IMR-90 (cell line): Measurements from ENCODE around the gene TSHZ1. TPM values are rescaled to one million over a fixed set of nuclear protein-coding genes. Genes with fewer than 3 reads are reported as not detected.
A peak's percentile ranks its signal among the peaks of the same experiment; 100 is the strongest.

Experiments
- ATAC-seq: fragments of 200-7000 bp; cut with Tn5 transposase; 2 replicates; pipeline ENCODE4 v1.9.1; 2020; ENCODE audit warnings: low read depth, mild to moderate bottlenecking, moderate library complexity
- BruUV-seq: library from RNA; stranded (reverse); fragments of 400-500 nt; replicated peaks from 2 replicates; lab custom pipeline; 2021; lab: Mats Ljungman, UMichigan
- CTCF ChIA-PET: fragments of 300-600 bp; formaldehyde crosslinking; extraction: SDS; loops from one replicate; lab custom pipeline; 2021; ENCODE audit warnings: antibody characterized with exemption; lab: Yijun Ruan, JAX
- POLR2A ChIA-PET: fragments of 300-600 bp; sonication (Branson Sonifier 250); formaldehyde crosslinking; loops from one replicate; lab custom pipeline; 2022; ENCODE audit warnings: antibody characterized with exemption; ENCODE audit not compliant: unreplicated experiment; lab: Charles Lee
- DNase-seq: peaks from one replicate; pipeline ENCODE4 v3.0.0; 2013
- H2AFZ ChIP-seq: replicated peaks from 2 replicates; pipeline ENCODE3; 2013; ENCODE audit warnings: low read length, mild to moderate bottlenecking; ENCODE audit not compliant: poor library complexity
- H2AK5ac ChIP-seq: 2 replicates; pipeline ENCODE4 v1.6.1; 2013; ENCODE audit warnings: low read depth, low read length, inconsistent platforms
- H2AK9ac ChIP-seq: replicated peaks from 2 replicates; pipeline ENCODE3; 2013; ENCODE audit warnings: mild to moderate bottlenecking, low read depth, low read length, moderate library complexity; ENCODE audit not compliant: poor library complexity
- H2BK120ac ChIP-seq: 2 replicates; pipeline ENCODE4 v1.6.1; 2013; ENCODE audit warnings: low read depth, low read length, inconsistent platforms
- H2BK15ac ChIP-seq: 3 replicates; pipeline ENCODE4 v1.6.1; 2013; ENCODE audit warnings: low read depth, low read length, inconsistent platforms
- H2BK20ac ChIP-seq: 2 replicates; pipeline ENCODE4 v1.6.1; 2013; ENCODE audit warnings: low read depth, mild to moderate bottlenecking, inconsistent platforms, low read length, moderate library complexity
- H2BK5ac ChIP-seq: 2 replicates; pipeline ENCODE4 v1.6.1; 2013; ENCODE audit warnings: mild to moderate bottlenecking, low read depth, low read length, inconsistent platforms; ENCODE audit not compliant: poor library complexity, severe bottlenecking
- H3K14ac ChIP-seq: replicated peaks from 2 replicates; pipeline ENCODE4 v1.6.1; 2013; ENCODE audit warnings: low read depth, low read length, inconsistent platforms
- H3K18ac ChIP-seq: 2 replicates; pipeline ENCODE4 v1.6.1; 2013; ENCODE audit warnings: low read depth, low read length, control low read depth
- H3K23ac ChIP-seq: 2 replicates; pipeline ENCODE4 v1.6.1; 2013; ENCODE audit warnings: low read depth, low read length, inconsistent platforms
- H3K27ac ChIP-seq: 2 replicates; pipeline ENCODE4 v1.5.1; 2013; ENCODE audit warnings: mild to moderate bottlenecking, control low read depth, low read length; ENCODE audit not compliant: insufficient read depth
- H3K27me3 ChIP-seq: 2 replicates; pipeline ENCODE4 v1.6.1; 2013; ENCODE audit warnings: low read length; ENCODE audit not compliant: control insufficient read depth, insufficient read depth
- H3K36me3 ChIP-seq: 2 replicates; pipeline ENCODE4 v1.6.1; 2013; ENCODE audit warnings: low read length, mixed read lengths; ENCODE audit not compliant: control insufficient read depth, insufficient read depth
- H3K4ac ChIP-seq: 2 replicates; pipeline ENCODE4 v1.6.1; 2013; ENCODE audit warnings: low read depth, low read length, inconsistent platforms
- H3K4me1 ChIP-seq: 2 replicates; pipeline ENCODE4 v1.6.1; 2013; ENCODE audit warnings: low read length, mixed read lengths; ENCODE audit not compliant: control insufficient read depth, insufficient read depth
- H3K4me2 ChIP-seq: 2 replicates; pipeline ENCODE4 v1.6.1; 2013; ENCODE audit warnings: low read depth, mild to moderate bottlenecking, control low read depth, low read length, moderate library complexity
- H3K4me3 ChIP-seq: 2 replicates; pipeline ENCODE4 v1.5.1; 2013; ENCODE audit warnings: low read depth, mild to moderate bottlenecking, control low read depth, low read length, moderate library complexity; ENCODE audit not compliant: insufficient read depth
- H3K56ac ChIP-seq: 2 replicates; pipeline ENCODE4 v1.6.1; 2013; ENCODE audit warnings: low read length, inconsistent platforms; ENCODE audit not compliant: insufficient read depth; ENCODE audit errors: extremely low read depth
- H3K79me1 ChIP-seq, 2 experiments: 2 replicates each; pipeline ENCODE4 v1.6.1; 2013; ENCODE audit warnings: low read length in 2 of 2, inconsistent platforms in 1 of 2, low read depth in 1 of 2
- H3K9ac ChIP-seq: 2 replicates; pipeline ENCODE4 v1.6.1; 2013; ENCODE audit warnings: low read depth, low read length, control low read depth
- H3K9me1 ChIP-seq: 2 replicates; pipeline ENCODE4 v1.6.1; 2013; ENCODE audit warnings: low read length, inconsistent platforms; ENCODE audit not compliant: insufficient read depth
- H3K9me3 ChIP-seq: 2 replicates; pipeline ENCODE4 v1.6.1; 2013; ENCODE audit warnings: low read length; ENCODE audit not compliant: control insufficient read depth, insufficient read depth
- H4K20me1 ChIP-seq: 2 replicates; pipeline ENCODE4 v1.6.1; 2013; ENCODE audit warnings: low read length, inconsistent platforms; ENCODE audit not compliant: insufficient read depth
- H4K5ac ChIP-seq: 2 replicates; pipeline ENCODE4 v1.6.1; 2013; ENCODE audit warnings: mild to moderate bottlenecking, low read depth, low read length, control low read depth
- H4K8ac ChIP-seq, 2 experiments: 2 replicates each; pipeline ENCODE4 v1.6.1; 2013; ENCODE audit warnings: low read depth in 2 of 2, low read length in 2 of 2, control low read depth in 1 of 2, inconsistent platforms in 1 of 2
- H4K91ac ChIP-seq: 2 replicates; pipeline ENCODE4 v1.6.1; 2013; ENCODE audit warnings: low read depth, low read length, inconsistent platforms; ENCODE audit not compliant: insufficient read depth
- BHLHE40 ChIP-seq: fragments of 150-350 bp; IDR thresholded peaks from 2 replicates; pipeline ENCODE4 v1.6.1; 2016; ENCODE audit warnings: mild to moderate bottlenecking, low read depth, low read length
- CEBPB ChIP-seq: IDR thresholded peaks from 2 replicates; pipeline ENCODE4 v1.6.1; 2012; ENCODE audit warnings: low read depth, low read length, improper control_type of control experiment
- CHD1 ChIP-seq: IDR thresholded peaks from 2 replicates; pipeline ENCODE4 v1.6.1; 2012; ENCODE audit warnings: low read depth, low read length, improper control_type of control experiment
- FOS ChIP-seq: fragments of 150-350 bp; IDR thresholded peaks from 2 replicates; pipeline ENCODE4 v1.6.1; 2016; ENCODE audit warnings: low read depth, low read length
- MAFK ChIP-seq: IDR thresholded peaks from 2 replicates; pipeline ENCODE4 v1.6.1; 2012; ENCODE audit warnings: low read depth, low read length, improper control_type of control experiment
- MAZ ChIP-seq: IDR thresholded peaks from 2 replicates; pipeline ENCODE4 v1.6.1; 2012; ENCODE audit warnings: low read depth, mild to moderate bottlenecking, low read length, improper control_type of control experiment, moderate library complexity, borderline replicate concordance
- MXI1 ChIP-seq: IDR thresholded peaks from 2 replicates; pipeline ENCODE4 v1.6.1; 2012; ENCODE audit warnings: low read depth, mild to moderate bottlenecking, low read length, moderate library complexity, borderline replicate concordance
- NFE2L2 ChIP-seq: fragments of 150-350 bp; IDR thresholded peaks from 2 replicates; pipeline ENCODE4 v1.6.1; 2016; ENCODE audit warnings: low read depth, mild to moderate bottlenecking, low read length
- POLR2A ChIP-seq: IDR thresholded peaks from 2 replicates; pipeline ENCODE4 v1.6.1; 2012; ENCODE audit warnings: mild to moderate bottlenecking, low read depth, low read length
- RAD21 ChIP-seq: IDR thresholded peaks from 2 replicates; pipeline ENCODE4 v1.6.1; 2012; ENCODE audit warnings: low read length, improper control_type of control experiment
- RCOR1 ChIP-seq: IDR thresholded peaks from 2 replicates; pipeline ENCODE4 v1.6.1; 2012; ENCODE audit warnings: mild to moderate bottlenecking, low read length, improper control_type of control experiment; ENCODE audit not compliant: insufficient replicate concordance
- RFX5 ChIP-seq: IDR thresholded peaks from 2 replicates; pipeline ENCODE4 v1.8.0; 2012; ENCODE audit warnings: low read depth, mild to moderate bottlenecking, low read length, moderate library complexity
- SMC3 ChIP-seq: fragments of 150-350 bp; IDR thresholded peaks from 2 replicates; pipeline ENCODE4 v1.6.1; 2016; ENCODE audit warnings: low read depth, mild to moderate bottlenecking, antibody characterized with exemption, low read length, moderate library complexity
- WGBS, 2 experiments: methylation state at CpG; one replicate each; pipeline versions ENCODE4 v1.1.5 to v1.1.7; 2013; ENCODE audit warnings: missing lambda C conversion rate in 2 of 2; ENCODE audit not compliant: insufficient read length in 1 of 2; ENCODE audit errors: extremely low coverage in 2 of 2; 5-methylcytosine and 5-hydroxymethylcytosine counted together
- dilution Hi-C: fragments of 300-500 bp; cut with HindIII; formaldehyde crosslinking; loops from one replicate; pipeline ENCODE4 v1.14.3; 2018; ENCODE audit warnings: low sequenced_read_pairs; ENCODE audit not compliant: unreplicated experiment
- in situ Hi-C: fragments of 300-500 bp; cut with MboI; formaldehyde crosslinking; loops from 3 replicates; pipeline ENCODE4 v1.14.3; 2019; ENCODE audit warnings: low sequenced_read_pairs, inconsistent platforms, mixed read lengths
- intact Hi-C: fragments of 100-400 bp; cut with micrococcal nuclease; formaldehyde crosslinking; loops from 2 replicates; pipeline ENCODE4 v1.10.0; 2022
- polyA plus RNA-seq, 3 experiments: library from polyadenylated mRNA; depleted of rRNA; stranded (reverse); fragments of >200 nt; gene quantifications; 2 replicates each; pipeline ENCODE4 v1.2.3, GENCODE V29; 2012; ENCODE audit warnings: low replicate concordance in 1 of 3
- total RNA-seq: library from RNA; depleted of rRNA; stranded (reverse); fragments of >200 nt; gene quantifications from 2 replicates; pipeline ENCODE4 v1.2.3, GENCODE V29; 2012
- TF ChIP-seq, protein P1 (sequence below): fragments of 150-350 bp; IDR thresholded peaks from 2 replicates; pipeline ENCODE4 v1.6.1; 2017; ENCODE audit warnings: mild to moderate bottlenecking, antibody characterized with exemption, low read length, low read depth
- TF ChIP-seq, protein P2 (sequence below): fragments of 150-350 bp; IDR thresholded peaks from 2 replicates; pipeline ENCODE4 v1.6.1; 2016; ENCODE audit warnings: low read depth, mild to moderate bottlenecking, low read length, moderate library complexity, borderline replicate concordance

Gene TSHZ1
- total and polyA plus RNA-seq, 2 of the 4 experiments (the other 2 are of a cell fraction), result 7.1 to 10.0 TPM

DNA sequence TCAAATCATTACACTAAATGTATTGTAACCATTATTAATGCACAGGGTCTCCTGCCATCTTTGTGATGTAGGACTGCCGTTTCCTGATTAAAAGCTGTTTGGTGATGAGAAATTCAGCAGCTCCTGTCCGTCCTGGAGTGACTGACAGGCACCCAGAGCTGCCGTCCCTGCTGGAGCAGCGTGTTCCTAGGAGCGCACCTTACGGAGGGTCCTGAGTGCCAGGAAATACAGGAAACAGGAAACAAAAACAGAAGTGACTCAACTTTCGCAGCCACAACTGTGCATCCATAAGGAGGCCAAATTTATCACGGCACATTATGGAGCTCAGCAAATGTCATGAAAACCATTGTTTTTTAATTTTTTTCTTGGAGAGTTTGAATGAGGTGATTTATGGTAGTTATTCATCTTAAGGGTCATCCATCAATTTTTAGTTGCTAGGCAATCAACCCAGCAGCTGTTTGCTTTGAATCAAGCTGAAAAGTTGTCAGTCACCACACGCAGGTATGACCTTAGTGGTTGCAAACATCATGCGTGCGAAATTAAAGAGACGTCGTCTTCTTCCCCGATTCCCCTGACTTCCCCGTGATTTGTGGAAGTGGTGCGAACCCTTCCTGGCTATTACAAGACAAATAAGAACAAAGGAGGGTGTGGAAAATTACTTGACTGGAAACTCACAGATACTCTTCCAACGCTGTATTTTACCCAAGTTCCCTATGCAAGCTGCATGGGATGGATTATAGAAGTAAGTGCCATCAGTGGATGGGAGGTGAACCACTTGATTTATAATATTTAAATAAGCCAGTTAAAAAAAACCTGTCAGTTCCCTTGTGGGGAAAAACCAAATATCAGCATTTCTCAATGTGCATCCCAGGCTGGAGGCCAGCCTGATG, 19.8 kb downstream of the TSHZ1 start:
- H2BK20ac ChIP-seq, result no peak overlapping the region
- in situ Hi-C loops (no loop called here), dilution Hi-C loops (no loop called here), intact Hi-C loops (no loop called here)
- H3K18ac ChIP-seq, result no peak overlapping the region
- H3K9ac ChIP-seq, result no peak overlapping the region
- peaks cover 3% of the 10 kb centered on the region; the same call in 1 of the 2 replicates for H3K36me3 ChIP-seq
- no TSS peak for BruUV-seq
- H3K4me2 ChIP-seq, result no peak overlapping the region
- H3K27ac ChIP-seq, result no peak overlapping the region
- ATAC-seq, result no peak
- no peak overlapping the region for H3K56ac ChIP-seq
- no peak overlapping the region for H4K91ac ChIP-seq
- peaks cover 7% of the 10 kb centered on the region for H3K4me1 ChIP-seq
- H3K14ac ChIP-seq, result 0 out of 2 replicates have a peak overlapping the region, but pooled peaks have one; percentile 40
- ChIA-PET CTCF (no interaction called here), POLR2A (interaction anchor here (0.6 kb wide), 1 partner anchor 70 kb away, joined by 3 read pairs; no protein-coding TSS in a partner anchor)
- no peak overlapping the region for H2AFZ ChIP-seq
- no peak overlapping the region for H2BK5ac ChIP-seq
- no peak overlapping the region for H2AK9ac ChIP-seq
- no peak overlapping the region for H3K4me3 ChIP-seq
- H4K5ac ChIP-seq, result no peak overlapping the region
- no peak overlapping the region for H2BK15ac ChIP-seq
- H4K8ac ChIP-seq, result no peak overlapping the region
- no peak overlapping the region for H2BK120ac ChIP-seq
- H2AK5ac ChIP-seq, result no peak overlapping the region
- no peak overlapping the region for H3K23ac ChIP-seq
- no peaks in the 10 kb centered on the region for H3K27me3 ChIP-seq
- DNase-seq, result no peak
- peaks cover 11% of the 10 kb centered on the region; the same call in 1 of the 2 replicates for H3K9me1 ChIP-seq
- H3K79me1 ChIP-seq, result peaks cover 30 to 65% of the 10 kb centered on the region in 2 experiments
- no peak overlapping the region for H3K4ac ChIP-seq
- no peaks in the 10 kb centered on the region; the same call in 1 of the 2 replicates for H4K20me1 ChIP-seq
- no peaks in the 10 kb centered on the region for H3K9me3 ChIP-seq
- WGBS, 2 experiments, result 88% methylated on average over 6 of the region's 17 CpGs; no CpG with 5 or more reads in 1 of the 2 experiments
- TF ChIP-seq MAZ, result no peak
- no peak for TF ChIP-seq RFX5
- TF ChIP-seq, protein P1, sequence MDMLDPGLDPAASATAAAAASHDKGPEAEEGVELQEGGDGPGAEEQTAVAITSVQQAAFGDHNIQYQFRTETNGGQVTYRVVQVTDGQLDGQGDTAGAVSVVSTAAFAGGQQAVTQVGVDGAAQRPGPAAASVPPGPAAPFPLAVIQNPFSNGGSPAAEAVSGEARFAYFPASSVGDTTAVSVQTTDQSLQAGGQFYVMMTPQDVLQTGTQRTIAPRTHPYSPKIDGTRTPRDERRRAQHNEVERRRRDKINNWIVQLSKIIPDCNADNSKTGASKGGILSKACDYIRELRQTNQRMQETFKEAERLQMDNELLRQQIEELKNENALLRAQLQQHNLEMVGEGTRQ, result no peak
- TF ChIP-seq MAFK, result no peak
- TF ChIP-seq CHD1, result no peak
- TF ChIP-seq NFE2L2, result no peak
- no peak for TF ChIP-seq RAD21
- no peak for TF ChIP-seq SMC3
- TF ChIP-seq, protein P2, sequence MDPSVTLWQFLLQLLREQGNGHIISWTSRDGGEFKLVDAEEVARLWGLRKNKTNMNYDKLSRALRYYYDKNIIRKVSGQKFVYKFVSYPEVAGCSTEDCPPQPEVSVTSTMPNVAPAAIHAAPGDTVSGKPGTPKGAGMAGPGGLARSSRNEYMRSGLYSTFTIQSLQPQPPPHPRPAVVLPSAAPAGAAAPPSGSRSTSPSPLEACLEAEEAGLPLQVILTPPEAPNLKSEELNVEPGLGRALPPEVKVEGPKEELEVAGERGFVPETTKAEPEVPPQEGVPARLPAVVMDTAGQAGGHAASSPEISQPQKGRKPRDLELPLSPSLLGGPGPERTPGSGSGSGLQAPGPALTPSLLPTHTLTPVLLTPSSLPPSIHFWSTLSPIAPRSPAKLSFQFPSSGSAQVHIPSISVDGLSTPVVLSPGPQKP, result no peak
- no peak for TF ChIP-seq CEBPB
- no peak for TF ChIP-seq POLR2A
- no peak for TF ChIP-seq RCOR1
- TF ChIP-seq MXI1, result no peak
- TF ChIP-seq FOS, result no peak
- TF ChIP-seq BHLHE40, result no peak
